HuH-7 (cell line): ENCODE results near the gene FAM110A.
"Not testable (repeated sequence)": the region's sequence is repeated elsewhere in the genome, so short reads cannot be mapped to it uniquely, and the experiment has no call there.

ENCODE experiments used
- DNase-seq: peaks from one replicate; pipeline ENCODE4 v3.0.0; 2011; ENCODE audit warnings: low spot score

FAM110A gene

GRCh38 chr20:823574-823902 is 10.0 kb upstream of the FAM110A start:
- DNase-seq: no peak

- DNase-seq: no peak
Observed at GRCh38 chr20:824490-824889, 9.0 kb upstream of the FAM110A start.

GRCh38 chr20:824916-825315 is 8.6 kb upstream of the FAM110A start:
- no peak for DNase-seq

GRCh38 chr20:825710-826421 is 7.6 kb upstream of the FAM110A start:
- no peak for DNase-seq

GRCh38 chr20:826695-827323 is 6.7 kb upstream of the FAM110A start:
- no peak for DNase-seq

- DNase-seq: not testable (repeated sequence)
Observed at GRCh38 chr20:827981-828380, 5.5 kb upstream of the FAM110A start.

GRCh38 chr20:828987-829386 is 4.5 kb upstream of the FAM110A start:
- no peak for DNase-seq

GRCh38 chr20:829551-829950 is 4.0 kb upstream of the FAM110A start:
- no peak for DNase-seq

GRCh38 chr20:830011-830521 is 3.4 kb upstream of the FAM110A start:
- no peak for DNase-seq

- DNase-seq: no peak
Observed at GRCh38 chr20:831251-831650, 2.3 kb upstream of the FAM110A start.

GRCh38 chr20:831956-832355 is 1.6 kb upstream of the FAM110A start:
- DNase-seq: no peak

GRCh38 chr20:833121-833449 is 430 bp upstream of the FAM110A start:
- DNase-seq: no peak

- DNase-seq: no peak
Observed at GRCh38 chr20:834151-834746, 734 bp downstream of the FAM110A start.

GRCh38 chr20:835608-836045 is 2.1 kb downstream of the FAM110A start:
- DNase-seq: no peak

GRCh38 chr20:836190-836589 is 2.7 kb downstream of the FAM110A start:
- no peak for DNase-seq

- no peak for DNase-seq
Observed at GRCh38 chr20:839015-839414, 5.5 kb downstream of the FAM110A start.

GRCh38 chr20:839626-840025 is 6.1 kb downstream of the FAM110A start:
- DNase-seq: no peak

GRCh38 chr20:840503-840857 is 7.0 kb downstream of the FAM110A start:
- no peak for DNase-seq

- DNase-seq: peak; percentile 73
Observed at GRCh38 chr20:840858-841567, 7.5 kb downstream of the FAM110A start.

- peak; percentile 50 for DNase-seq
Observed at GRCh38 chr20:841568-842546, 8.3 kb downstream of the FAM110A start.

GRCh38 chr20:842547-842940 is 9.0 kb downstream of the FAM110A start:
- DNase-seq: no peak

- DNase-seq: no peak
Observed at GRCh38 chr20:843912-844311, 10.4 kb downstream of the FAM110A start.
